CD4-positive, alpha-beta T cell treated with Interferon gamma for 1 hour (primary cell): ENCODE results near the gene TMEM97.
A peak's percentile ranks its signal among the peaks of the same experiment; 100 is the strongest.
"Not testable (repeated sequence)": the region's sequence is repeated elsewhere in the genome, so short reads cannot be mapped to it uniquely, and the experiment has no call there.

Source experiments
- DNase-seq: peaks from one replicate; pipeline ENCODE4 v3.0.0-alpha.2; 2020

TMEM97 gene

GRCh38 chr17:28338769-28339212, 19.8 kb downstream of the TMEM97 start:
- not testable (repeated sequence) for DNase-seq

- DNase-seq = no peak
Measured at GRCh38 chr17:28339431-28339830, 20.4 kb downstream of the TMEM97 start.

- no peak for DNase-seq
Measured at GRCh38 chr17:28340374-28340773, 21.4 kb downstream of the TMEM97 start.

- DNase-seq = no peak
Measured at GRCh38 chr17:28341516-28341915, 22.5 kb downstream of the TMEM97 start.

GRCh38 chr17:28342313-28342712, 23.3 kb downstream of the TMEM97 start:
- DNase-seq = no peak

- no peak for DNase-seq
Measured at GRCh38 chr17:28343491-28343932, 24.5 kb downstream of the TMEM97 start.

GRCh38 chr17:28344011-28344410, 25.0 kb downstream of the TMEM97 start:
- no peak for DNase-seq

- no peak for DNase-seq
Measured at GRCh38 chr17:28344435-28344901, 25.5 kb downstream of the TMEM97 start.

GRCh38 chr17:28345419-28346198, 26.6 kb downstream of the TMEM97 start:
- no peak for DNase-seq

GRCh38 chr17:28346199-28346580, 27.2 kb downstream of the TMEM97 start:
- DNase-seq = no peak

- DNase-seq = no peak
Measured at GRCh38 chr17:28346746-28347246, 27.8 kb downstream of the TMEM97 start.

- no peak for DNase-seq
Measured at GRCh38 chr17:28347261-28347891, 28.4 kb downstream of the TMEM97 start.

- no peak for DNase-seq
Measured at GRCh38 chr17:28348979-28349378, 30.0 kb downstream of the TMEM97 start.

- no peak for DNase-seq
Measured at GRCh38 chr17:28350271-28350670, 31.3 kb downstream of the TMEM97 start.

- peak; percentile 96 for DNase-seq
Measured at GRCh38 chr17:28357061-28357900, 38.3 kb downstream of the TMEM97 start, which contains the start of gene POLDIP2. POLDIP2 (minus strand) TSS chr17:28357527; CDS start chr17:28357448, 79 bp downstream.

- no peak for DNase-seq
Measured at GRCh38 chr17:28357901-28358197, 38.8 kb downstream of the TMEM97 start.

GRCh38 chr17:28363186-28363585, 44.2 kb downstream of the TMEM97 start:
- no peak for DNase-seq

- DNase-seq = no peak
Measured at GRCh38 chr17:28363776-28364650, 45.0 kb downstream of the TMEM97 start.

- DNase-seq = no peak
Measured at GRCh38 chr17:28364665-28365363, 45.8 kb downstream of the TMEM97 start, which contains the start of gene SEBOX. SEBOX (minus strand) TSS chr17:28365199; CDS start chr17:28365151, 48 bp downstream.

- no peak for DNase-seq
Measured at GRCh38 chr17:28365487-28365886, 46.5 kb downstream of the TMEM97 start.

GRCh38 chr17:28366605-28367004, 47.6 kb downstream of the TMEM97 start:
- DNase-seq = no peak
